HepG2 (cell line): Measurements from ENCODE around the gene CLPSL2. TPM values are rescaled to one million over a fixed set of nuclear protein-coding genes. Genes with fewer than 3 reads are reported as not detected.

Experiments used
- BCLAF1 ChIP-seq: fragments of 450-650 bp; IDR thresholded peaks from 2 replicates; pipeline ENCODE4 v1.6.1; 2017; ENCODE audit warnings: mild to moderate bottlenecking
- CBX5 ChIP-seq: sonication (generic); formaldehyde crosslinking; IDR thresholded peaks from 2 replicates; pipeline ENCODE4 v1.4.0; 2020; ENCODE audit warnings: missing genetic modification reagents, borderline replicate concordance
- GPN1 ChIP-seq: sonication (generic); formaldehyde crosslinking; IDR thresholded peaks from 2 replicates; pipeline ENCODE4 v1.5.1; 2020; ENCODE audit warnings: missing genetic modification reagents, borderline replicate concordance
- KDM3A ChIP-seq: IDR thresholded peaks from 2 replicates; pipeline ENCODE4 v1.6.1; 2018; ENCODE audit warnings: low read depth, missing compliant biosample characterization
- PHF20 ChIP-seq: sonication (generic); formaldehyde crosslinking; IDR thresholded peaks from 2 replicates; pipeline ENCODE4 v1.5.0; 2020; ENCODE audit warnings: mild to moderate bottlenecking, missing genetic modification reagents
- TEAD3 ChIP-seq: optimal IDR thresholded peaks from 2 replicates; pipeline ENCODE3; 2016; ENCODE audit warnings: borderline replicate concordance
- TFE3 ChIP-seq: IDR thresholded peaks from 2 replicates; pipeline ENCODE4 v1.6.1; 2016
- ZBTB25 ChIP-seq: IDR thresholded peaks from 2 replicates; pipeline ENCODE4 v1.6.1; 2018; ENCODE audit warnings: missing genetic modification reagents
- ZBTB26 ChIP-seq: IDR thresholded peaks from 2 replicates; pipeline ENCODE4 v1.6.1; 2016; ENCODE audit warnings: missing compliant biosample characterization, missing genetic modification reagents, borderline replicate concordance
- ZFYVE20 ChIP-seq: sonication (generic); formaldehyde crosslinking; IDR thresholded peaks from 2 replicates; pipeline ENCODE4 v1.8.0; 2023; ENCODE audit warnings: low read depth, mild to moderate bottlenecking, moderate library complexity, missing genetic modification reagents, borderline replicate concordance
- ZNF264 ChIP-seq: sonication (generic); formaldehyde crosslinking; IDR thresholded peaks from 2 replicates; pipeline ENCODE4 v1.4.0; 2020; ENCODE audit warnings: missing genetic modification reagents
- ZNF589 ChIP-seq: sonication (generic); formaldehyde crosslinking; conservative IDR thresholded peaks from 2 replicates; pipeline ENCODE4 v1.8.0; 2022; ENCODE audit warnings: mild to moderate bottlenecking, moderate library complexity, missing genetic modification reagents
- ZNF720 ChIP-seq: sonication (generic); formaldehyde crosslinking; IDR thresholded peaks from 2 replicates; pipeline ENCODE4 v1.4.0; 2020; ENCODE audit warnings: missing genetic modification reagents
- ZNF782 ChIP-seq: sonication (generic); formaldehyde crosslinking; IDR thresholded peaks from 2 replicates; pipeline ENCODE4 v1.4.0; 2020; ENCODE audit warnings: missing genetic modification reagents, mild to moderate bottlenecking, borderline replicate concordance
- polyA plus RNA-seq, 8 experiments: library from polyadenylated mRNA; depleted of rRNA in 3 of 8; stranded (reverse) in 7 of 8; unstranded in 1 of 8; fragments of >200 nt; fragmentation: Illumina TruSeq in 4 of 8; extraction: Trizol in 4 of 8; gene quantifications; 2 replicates each; pipeline versions ENCODE4 v1.2.1 to v1.2.3, GENCODE V29; 2011 to 2016; ENCODE audit warnings: low read depth in 4 of 8, missing spikeins in 1 of 8, mixed read lengths in 1 of 8; ENCODE audit not compliant: insufficient read depth in 1 of 8
- total RNA-seq, 5 experiments: library from RNA; depleted of rRNA; stranded (reverse); fragments of >200 nt; fragmentation: Illumina TruSeq; extraction: Trizol; gene quantifications; 2 replicates each; pipeline ENCODE4 v1.2.3, GENCODE V29; 2016; ENCODE audit warnings: low read depth in 1 of 5
- TF ChIP-seq, protein P1 (sequence below): sonication (generic); formaldehyde crosslinking; IDR thresholded peaks from 2 replicates; pipeline ENCODE4 v1.4.0; 2020; ENCODE audit warnings: missing genetic modification reagents
- TF ChIP-seq, protein P2 (sequence below): sonication (generic); formaldehyde crosslinking; conservative IDR thresholded peaks from 2 replicates; pipeline ENCODE4 v1.4.0; 2020; ENCODE audit warnings: missing genetic modification reagents
- TF ChIP-seq, protein P3 (sequence below): sonication (generic); formaldehyde crosslinking; IDR thresholded peaks from 2 replicates; pipeline ENCODE4 v1.4.0; 2020; ENCODE audit warnings: missing genetic modification reagents

Gene CLPSL2
- total and polyA plus RNA-seq, 2 of the 13 experiments (the other 11 are each of a cell fraction or from before 2014, with no cell fraction given) = not detected

GRCh38 chr6:35731736-35732532 is 44.5 kb upstream of the CLPSL2 start (continued):
- TF ChIP-seq, protein P1, sequence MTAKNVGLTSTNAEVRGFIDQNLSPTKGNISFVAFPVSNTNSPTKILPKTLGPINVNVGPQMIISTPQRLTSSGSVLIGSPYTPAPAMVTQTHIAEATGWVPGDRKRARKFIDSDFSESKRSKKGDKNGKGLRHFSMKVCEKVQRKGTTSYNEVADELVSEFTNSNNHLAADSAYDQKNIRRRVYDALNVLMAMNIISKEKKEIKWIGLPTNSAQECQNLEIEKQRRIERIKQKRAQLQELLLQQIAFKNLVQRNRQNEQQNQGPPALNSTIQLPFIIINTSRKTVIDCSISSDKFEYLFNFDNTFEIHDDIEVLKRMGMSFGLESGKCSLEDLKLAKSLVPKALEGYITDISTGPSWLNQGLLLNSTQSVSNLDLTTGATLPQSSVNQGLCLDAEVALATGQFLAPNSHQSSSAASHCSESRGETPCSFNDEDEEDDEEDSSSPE = peak; percentile 81
- TF ChIP-seq ZNF720 (CRISPR knock-in tag) (no peak), TFE3 (CRISPR knock-in tag) (peak; percentile 67; the same call in 1 of the 2 replicates), ZBTB26 (CRISPR knock-in tag) (peak; percentile 76; the same call in 1 of the 2 replicates), ZNF782 (no peak; the same call in 1 of the 2 replicates), BCLAF1 (no peak), CBX5 (CRISPR knock-in tag) (peak; percentile 78; the same call in 1 of the 2 replicates), KDM3A (peak; percentile 97), ZNF589 (CRISPR knock-in tag) (peak; percentile 96), ZBTB25 (CRISPR knock-in tag) (peak; percentile 94), TEAD3 (CRISPR knock-in tag) (peak; percentile 67), ZNF264 (peak; percentile 21; the same call in 1 of the 2 replicates), ZFYVE20 (CRISPR knock-in tag) (no peak), GPN1 (CRISPR knock-in tag) (no peak), PHF20 (CRISPR knock-in tag) (peak; percentile 73)
- TF ChIP-seq, protein P2, sequence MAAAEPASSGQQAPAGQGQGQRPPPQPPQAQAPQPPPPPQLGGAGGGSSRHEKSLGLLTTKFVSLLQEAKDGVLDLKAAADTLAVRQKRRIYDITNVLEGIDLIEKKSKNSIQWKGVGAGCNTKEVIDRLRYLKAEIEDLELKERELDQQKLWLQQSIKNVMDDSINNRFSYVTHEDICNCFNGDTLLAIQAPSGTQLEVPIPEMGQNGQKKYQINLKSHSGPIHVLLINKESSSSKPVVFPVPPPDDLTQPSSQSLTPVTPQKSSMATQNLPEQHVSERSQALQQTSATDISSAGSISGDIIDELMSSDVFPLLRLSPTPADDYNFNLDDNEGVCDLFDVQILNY (CRISPR knock-in tag) = peak; percentile 49; the same call in 1 of the 2 replicates
- TF ChIP-seq, protein P3, sequence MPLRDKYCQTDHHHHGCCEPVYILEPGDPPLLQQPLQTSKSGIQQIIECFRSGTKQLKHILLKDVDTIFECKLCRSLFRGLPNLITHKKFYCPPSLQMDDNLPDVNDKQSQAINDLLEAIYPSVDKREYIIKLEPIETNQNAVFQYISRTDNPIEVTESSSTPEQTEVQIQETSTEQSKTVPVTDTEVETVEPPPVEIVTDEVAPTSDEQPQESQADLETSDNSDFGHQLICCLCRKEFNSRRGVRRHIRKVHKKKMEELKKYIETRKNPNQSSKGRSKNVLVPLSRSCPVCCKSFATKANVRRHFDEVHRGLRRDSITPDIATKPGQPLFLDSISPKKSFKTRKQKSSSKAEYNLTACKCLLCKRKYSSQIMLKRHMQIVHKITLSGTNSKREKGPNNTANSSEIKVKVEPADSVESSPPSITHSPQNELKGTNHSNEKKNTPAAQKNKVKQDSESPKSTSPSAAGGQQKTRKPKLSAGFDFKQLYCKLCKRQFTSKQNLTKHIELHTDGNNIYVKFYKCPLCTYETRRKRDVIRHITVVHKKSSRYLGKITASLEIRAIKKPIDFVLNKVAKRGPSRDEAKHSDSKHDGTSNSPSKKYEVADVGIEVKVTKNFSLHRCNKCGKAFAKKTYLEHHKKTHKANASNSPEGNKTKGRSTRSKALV (CRISPR knock-in tag) = peak; percentile 50; the same call in 1 of the 2 replicates
